Kidney epithelial cell (primary cell): ENCODE measurements around the gene MEIOC. TPM values are rescaled to one million over a fixed set of nuclear protein-coding genes. Genes with fewer than 3 reads are reported as not detected.

Experiments
- DNase-seq: peaks from one replicate; pipeline ENCODE4 v3.0.0-alpha.2; 2010; ENCODE audit warnings: low read depth
- H3K27me3 ChIP-seq: 2 replicates; pipeline ENCODE4 v1.6.0; 2011; ENCODE audit warnings: low read length; ENCODE audit not compliant: control insufficient read depth, insufficient read depth
- H3K36me3 ChIP-seq: 2 replicates; pipeline ENCODE4 v1.5.1; 2011; ENCODE audit warnings: low read length; ENCODE audit not compliant: control insufficient read depth, insufficient read depth
- H3K4me3 ChIP-seq: 2 replicates; pipeline ENCODE4 v1.5.1; 2011; ENCODE audit warnings: low read depth, mild to moderate bottlenecking, control low read depth, low read length
- CTCF ChIP-seq: IDR thresholded peaks from 2 replicates; pipeline ENCODE4 v1.5.1; 2011; ENCODE audit warnings: mild to moderate bottlenecking, moderate library complexity, low read length, control low read depth, inconsistent platforms; ENCODE audit not compliant: insufficient read depth, poor library complexity, severe bottlenecking
- total RNA-seq: library from RNA; depleted of rRNA; stranded (reverse); fragments of >200 nt; gene quantifications from 2 replicates; pipeline ENCODE4 v1.2.3, GENCODE V29; 2015

Gene MEIOC
- total RNA-seq, 1 donor from 2014 or later, result 5.6 TPM

- no peak overlapping the region for H3K4me3 ChIP-seq
- TF ChIP-seq CTCF, result no peak
- no peaks in the 10 kb centered on the region for H3K36me3 ChIP-seq
- no peaks in the 10 kb centered on the region for H3K27me3 ChIP-seq
- no peak for DNase-seq
Measured at GRCh38 chr17:44642834-44643233, 13.4 kb upstream of the MEIOC start.

GRCh38 chr17:44645341-44645740 lies 10.9 kb upstream of the MEIOC start:
- TF ChIP-seq CTCF, result no peak
- H3K36me3 ChIP-seq, result no peaks in the 10 kb centered on the region

GRCh38 chr17:44646280-44646679 lies 10.0 kb upstream of the MEIOC start:
- TF ChIP-seq CTCF, result no peak
- Histone ChIP-seq H3K36me3 (no peaks in the 10 kb centered on the region), H3K4me3 (no peak overlapping the region), H3K27me3 (no peaks in the 10 kb centered on the region)
- DNase-seq, result no peak

More at GRCh38 chr17:44645341-44645740, 10.9 kb upstream of the MEIOC start:
- no peak for DNase-seq
- no peaks in the 10 kb centered on the region for H3K27me3 ChIP-seq
- H3K4me3 ChIP-seq, result no peak overlapping the region

GRCh38 chr17:44647736-44648135 lies 8.5 kb upstream of the MEIOC start:
- no peak for TF ChIP-seq CTCF
- no peaks in the 10 kb centered on the region for H3K27me3 ChIP-seq
- no peak for DNase-seq
- no peaks in the 10 kb centered on the region for H3K36me3 ChIP-seq
- no peak overlapping the region for H3K4me3 ChIP-seq

- Histone ChIP-seq H3K36me3 (no peaks in the 10 kb centered on the region), H3K4me3 (no peak overlapping the region), H3K27me3 (no peaks in the 10 kb centered on the region)
- DNase-seq, result no peak
- TF ChIP-seq CTCF, result no peak
Measured at GRCh38 chr17:44648963-44649362, 7.3 kb upstream of the MEIOC start.

GRCh38 chr17:44651228-44651627 lies 5.0 kb upstream of the MEIOC start:
- Histone ChIP-seq H3K27me3 (peaks cover 8% of the 10 kb centered on the region), H3K4me3 (no peak overlapping the region), H3K36me3 (no peaks in the 10 kb centered on the region)
- DNase-seq, result no peak
- TF ChIP-seq CTCF, result no peak
